ENCODE measurements around the gene RHOF. TPM values are rescaled to one million over a fixed set of nuclear protein-coding genes. Genes with fewer than 3 reads are reported as not detected.

RHOF gene
- total RNA-seq, 4 donors from 2014 or later = 9.4 to 15.7 (median 12.1) TPM

- no peak for ATAC-seq
- peaks cover 0 to 100% of the 10 kb centered on the region in 2 donors for H3K36me3 ChIP-seq
These were observed 25.9 kb upstream of the RHOF start for GRCh38 chr12:121819212-121819949.

GRCh38 chr12:121817648-121818043 lies 24.2 kb upstream of the RHOF start:
- Histone ChIP-seq H3K9me3 (no peaks in the 10 kb centered on the region), H3K27ac (no peak overlapping the region), H3K4me1 (peaks cover 0 to 21% (median 10%) of the 10 kb centered on the region in 3 donors), H3K4me3 (no peak overlapping the region), H3K36me3 (peaks cover 0 to 92% of the 10 kb centered on the region in 2 donors), H3K27me3 (no peaks in the 10 kb centered on the region)
- ATAC-seq = no peak
- WGBS, 2 donors (ENCODE audit: low coverage in 1 of 2) = 85 to 91% methylated on average over 3 to 6 of the region's 18 CpGs
- TF ChIP-seq POLR2AphosphoS5 (IDR thresholded peaks at IDR 0.05) (no peak), POLR2A (IDR thresholded peaks at IDR 0.05) (no peak), CTCF (IDR thresholded peaks at IDR 0.05) (no peak), EP300 (IDR thresholded peaks at IDR 0.05) (no peak)

More at GRCh38 chr12:121819212-121819949, 25.9 kb upstream of the RHOF start:
- WGBS, 2 donors (ENCODE audit: low coverage in 1 of 2) = 81 to 90% methylated on average over 2 to 12 of the region's 22 CpGs
- H3K4me1 ChIP-seq = peaks cover 0 to 3% (median 0%) of the 10 kb centered on the region in 3 donors
- H3K9me3 ChIP-seq = no peaks in the 10 kb centered on the region
- no peak overlapping the region for H3K27ac ChIP-seq
- no peaks in the 10 kb centered on the region for H3K27me3 ChIP-seq
- no peak for TF ChIP-seq POLR2AphosphoS5 (IDR thresholded peaks at IDR 0.05)
- TF ChIP-seq CTCF (IDR thresholded peaks at IDR 0.05) = no peak
- no peak for TF ChIP-seq EP300 (IDR thresholded peaks at IDR 0.05)
- no peak for TF ChIP-seq POLR2A (IDR thresholded peaks at IDR 0.05)
- H3K4me3 ChIP-seq = no peak overlapping the region

GRCh38 chr12:121816925-121817647 lies 23.6 kb upstream of the RHOF start:
- H3K4me3 ChIP-seq = no peak overlapping the region
- H3K4me1 ChIP-seq = peaks cover 0 to 26% (median 14%) of the 10 kb centered on the region in 3 donors
- H3K36me3 ChIP-seq = peaks cover 0 to 87% of the 10 kb centered on the region in 2 donors
- WGBS, 2 donors (ENCODE audit: low coverage in 1 of 2) = 80% methylated on average over 2 of the region's 47 CpGs; no CpG with 5 or more reads in 1 of the 2 donors
- no peaks in the 10 kb centered on the region for H3K27me3 ChIP-seq
- H3K27ac ChIP-seq = no peak overlapping the region
- H3K9me3 ChIP-seq = no peaks in the 10 kb centered on the region
- no peak for TF ChIP-seq CTCF (IDR thresholded peaks at IDR 0.05)
- no peak for TF ChIP-seq POLR2A (IDR thresholded peaks at IDR 0.05)
- TF ChIP-seq EP300 (IDR thresholded peaks at IDR 0.05) = no peak
- no peak for TF ChIP-seq POLR2AphosphoS5 (IDR thresholded peaks at IDR 0.05)
- ATAC-seq = no peak

GRCh38 chr12:121815263-121815662 lies 21.8 kb upstream of the RHOF start:
- Histone ChIP-seq H3K4me3 (no peak overlapping the region), H3K27ac (no peak overlapping the region), H3K4me1 (peaks cover 0 to 44% (median 30%) of the 10 kb centered on the region in 3 donors), H3K27me3 (no peaks in the 10 kb centered on the region), H3K9me3 (no peaks in the 10 kb centered on the region), H3K36me3 (peaks cover 0 to 78% of the 10 kb centered on the region in 2 donors)
- TF ChIP-seq POLR2A (IDR thresholded peaks at IDR 0.05) = no peak
- TF ChIP-seq EP300 (IDR thresholded peaks at IDR 0.05) = no peak
- no peak for TF ChIP-seq CTCF (IDR thresholded peaks at IDR 0.05)
- TF ChIP-seq POLR2AphosphoS5 (IDR thresholded peaks at IDR 0.05) = no peak
- ATAC-seq = no peak
- WGBS, 2 donors (ENCODE audit: low coverage in 1 of 2) = 78 to 80% methylated on average over 4 to 8 of the region's 8 CpGs

Measured in gastroesophageal sphincter (tissue), 4 donors.